Stimulated activated CD4-positive, alpha-beta T cell treated with anti-CD3 and anti-CD28 coated beads, TNF-alpha, amount 100 ng/mL, for 24 hours (primary cell): ENCODE data around the gene HSBP1.

Source experiments
- DNase-seq, 3 experiments: peaks; one replicate each; pipeline ENCODE4 v3.0.0-alpha.2; 2020; ENCODE audit warnings: low read depth in 3 of 3

HSBP1 gene

GRCh38 chr16:83839561-83839960, 31.8 kb downstream of the HSBP1 start:
- DNase-seq, result no peak

DNA sequence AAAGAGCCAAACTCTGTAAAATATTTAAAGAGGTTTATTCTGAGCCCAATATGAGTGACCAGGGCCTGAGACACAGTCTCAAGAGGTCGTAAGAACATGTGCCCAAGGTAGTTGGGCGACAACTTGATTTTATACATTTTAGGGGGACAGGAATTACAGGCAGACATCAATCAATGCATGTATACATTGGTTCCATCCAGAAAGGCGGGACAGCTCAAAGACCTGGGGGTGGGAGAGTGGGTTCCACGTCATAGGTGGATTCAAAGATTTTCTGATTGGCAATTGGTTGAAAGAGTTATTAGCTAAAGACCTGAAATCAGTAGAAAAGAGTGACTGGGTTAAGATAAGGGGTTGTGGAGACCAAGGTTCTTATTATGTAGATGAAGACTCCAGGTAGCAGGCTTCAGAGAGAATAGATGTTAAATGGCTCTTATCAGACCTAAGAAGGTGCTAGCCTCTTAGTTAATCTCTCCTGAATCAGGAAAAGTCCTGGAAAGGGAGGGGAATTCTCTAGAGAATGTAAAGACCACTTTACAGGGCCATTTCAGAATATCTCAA, 32.4 kb downstream of the HSBP1 start:
- no peak for DNase-seq

DNA sequence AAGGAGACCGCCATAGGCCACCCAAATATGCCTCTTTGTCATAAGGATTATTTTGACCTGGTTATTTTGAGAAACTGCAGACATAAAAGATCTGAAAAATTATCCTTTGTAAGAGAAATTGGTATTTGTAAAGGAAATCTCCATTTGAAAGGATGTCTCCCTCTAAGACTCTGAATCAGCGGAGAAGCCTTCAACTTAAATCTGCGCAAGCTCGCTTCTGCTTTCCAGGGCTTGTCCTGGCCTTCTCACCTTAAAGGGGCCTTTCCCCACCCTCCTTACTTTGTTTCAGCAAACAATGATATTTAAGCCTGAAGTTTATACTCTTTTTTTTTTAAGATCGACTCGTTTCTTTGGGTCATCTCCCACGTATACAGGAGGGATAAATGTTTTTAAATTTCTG, 34.5 kb downstream of the HSBP1 start:
- no peak for DNase-seq

DNA sequence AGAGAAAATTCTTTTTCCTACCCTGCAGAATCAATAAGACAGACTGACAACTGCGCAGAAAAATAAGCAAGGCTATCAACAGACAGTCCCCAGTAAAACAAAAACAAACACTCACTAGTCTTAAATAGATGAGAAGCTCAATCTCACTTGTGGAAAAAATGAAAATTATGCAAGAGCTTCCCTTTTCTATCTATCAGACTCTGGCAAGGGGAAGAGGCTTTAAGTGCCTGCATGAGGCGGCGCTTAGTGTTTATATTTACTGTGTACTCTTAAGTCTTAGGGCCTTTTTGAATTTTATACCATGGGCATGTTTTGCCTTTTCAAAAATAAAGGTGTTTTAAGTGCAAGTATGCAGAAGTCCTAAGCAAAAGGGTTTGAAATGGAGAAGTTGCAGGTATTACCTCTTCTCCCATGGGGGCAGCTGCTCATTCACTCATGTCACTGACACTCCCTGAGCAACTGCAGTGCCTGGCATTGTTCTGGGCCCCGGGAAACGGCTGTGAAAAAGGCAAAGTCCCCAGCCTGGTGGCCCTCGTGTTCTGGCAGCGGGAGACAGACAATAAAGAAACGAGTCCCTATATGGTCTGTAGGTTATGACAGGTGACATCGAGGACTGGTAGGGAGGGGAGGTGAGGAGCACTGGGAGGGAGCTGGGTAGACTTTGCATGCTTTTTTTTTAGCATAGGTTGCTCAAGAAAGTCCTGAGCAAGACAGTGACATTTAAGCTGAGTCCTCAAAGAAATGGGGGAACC, 35.2 kb downstream of the HSBP1 start:
- DNase-seq, result no peak

GRCh38 chr16:83843657-83844056, 35.9 kb downstream of the HSBP1 start:
- DNase-seq, result no peak

GRCh38 chr16:83845263-83845662, 37.5 kb downstream of the HSBP1 start:
- no peak for DNase-seq

- DNase-seq, result no peak
These were observed 39.8 kb downstream of the HSBP1 start for GRCh38 chr16:83847371-83848225.

GRCh38 chr16:83849421-83849820, 41.6 kb downstream of the HSBP1 start:
- DNase-seq, result no peak

DNA sequence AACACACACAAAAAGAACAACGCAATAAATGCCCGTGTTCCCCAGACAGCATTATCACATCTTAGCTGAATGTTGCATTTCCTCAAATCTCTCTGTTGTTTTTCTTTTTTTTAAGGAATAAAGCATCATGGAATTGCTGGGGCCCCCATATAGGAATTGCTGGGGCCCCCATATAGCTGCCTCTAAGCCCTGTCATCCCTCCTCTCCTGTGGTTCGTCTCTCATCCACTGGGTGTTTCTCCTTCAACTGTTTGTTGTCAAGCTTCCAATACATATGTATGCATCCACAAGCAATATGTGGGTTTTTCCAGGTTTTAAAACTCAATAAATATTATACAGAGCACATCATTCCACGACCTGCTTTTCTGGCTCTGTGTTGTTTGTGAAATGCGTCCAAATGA, 43.2 kb downstream of the HSBP1 start:
- DNase-seq, result no peak

GRCh38 chr16:83851473-83851872, 43.7 kb downstream of the HSBP1 start:
- DNase-seq, result no peak

- no peak for DNase-seq
These were observed 45.0 kb downstream of the HSBP1 start for GRCh38 chr16:83852774-83853173.

DNA sequence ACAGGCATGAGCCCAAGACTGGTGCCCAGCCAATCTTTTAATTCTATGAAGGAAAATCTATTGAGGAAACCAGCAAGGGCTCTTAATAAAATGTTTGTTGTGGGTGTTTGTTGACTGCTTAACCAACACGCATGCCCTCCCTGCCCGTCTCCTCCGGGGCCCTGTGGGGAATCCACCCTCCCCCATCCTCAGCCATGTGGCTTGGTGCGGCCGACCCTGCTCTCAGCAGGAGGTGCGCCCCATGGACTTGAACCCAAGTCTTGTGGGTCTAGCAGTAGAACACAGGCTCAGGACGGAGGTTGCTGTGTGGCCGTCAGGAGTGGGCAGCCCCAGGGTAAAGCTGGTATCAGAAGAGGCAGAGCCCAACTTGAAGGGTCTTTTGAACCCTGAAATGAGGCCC, 46.1 kb downstream of the HSBP1 start:
- DNase-seq, result no peak

DNA sequence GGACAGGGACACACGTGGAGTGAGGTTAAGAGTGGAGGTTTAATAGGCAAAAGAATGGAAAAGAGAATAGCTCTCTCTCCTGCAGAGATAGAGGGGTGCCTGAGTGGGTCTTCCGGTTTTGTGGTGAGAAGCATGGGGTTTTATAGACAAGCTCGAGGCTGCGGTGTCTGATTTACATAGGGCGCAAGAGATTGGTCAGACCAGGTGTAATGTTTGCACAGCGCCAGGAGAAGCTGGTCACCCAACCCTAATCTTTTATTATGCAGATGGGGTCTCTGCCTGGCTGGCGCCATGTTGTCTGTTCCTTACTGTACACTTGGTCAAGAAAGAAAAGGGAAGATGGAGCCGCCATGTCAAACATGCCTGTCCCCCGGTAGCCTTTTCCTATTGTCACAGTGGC, 46.6 kb downstream of the HSBP1 start:
- DNase-seq, result no peak

DNA sequence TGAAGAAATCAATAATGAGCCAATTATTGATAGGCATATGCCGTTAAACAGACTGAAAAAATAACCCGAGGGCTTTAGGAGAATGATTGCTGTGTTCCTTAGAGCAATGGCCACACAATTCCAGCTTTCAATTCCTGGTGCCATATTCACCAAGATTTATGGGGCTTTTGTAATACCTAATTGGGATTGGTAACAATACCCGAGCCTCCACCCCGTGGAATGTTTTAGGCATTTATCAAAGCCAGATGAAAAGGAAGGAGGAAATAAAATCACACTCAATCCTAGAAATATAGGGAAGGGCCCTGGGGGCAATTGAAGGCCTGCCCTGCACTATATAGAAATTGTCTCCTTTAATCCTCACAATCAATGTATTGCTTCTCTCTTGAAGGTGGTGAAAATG, 49.0 kb downstream of the HSBP1 start:
- DNase-seq, result no peak

GRCh38 chr16:83859265-83859664, 51.5 kb downstream of the HSBP1 start:
- DNase-seq, result no peak

GRCh38 chr16:83862661-83863060, 54.9 kb downstream of the HSBP1 start:
- DNase-seq, result no peak

- DNase-seq, result no peak
These were observed 55.9 kb downstream of the HSBP1 start for GRCh38 chr16:83863682-83864081.
